HG03196 (cell line): ENCODE measurements around the gene DPP10.

Source experiments
- ATAC-seq: cut with Tn5 transposase; IDR thresholded peaks from one replicate; pipeline ENCODE4 v1.9.1; 2021; ENCODE audit not compliant: unreplicated experiment

The DPP10 gene

GRCh38 chr2:114789989-114790388 is 347.5 kb downstream of the DPP10 start:
- ATAC-seq = no peak

GRCh38 chr2:114797540-114797939 is 355.1 kb downstream of the DPP10 start:
- ATAC-seq = no peak

- no peak for ATAC-seq
These were observed 355.5 kb downstream of the DPP10 start for GRCh38 chr2:114797942-114798341.

GRCh38 chr2:114800371-114800770 is 357.9 kb downstream of the DPP10 start:
- ATAC-seq = no peak

- no peak for ATAC-seq
These were observed 362.8 kb downstream of the DPP10 start for GRCh38 chr2:114805195-114805594.

- no peak for ATAC-seq
These were observed 367.7 kb downstream of the DPP10 start for GRCh38 chr2:114810092-114810491.

- no peak for ATAC-seq
These were observed 369.8 kb downstream of the DPP10 start for GRCh38 chr2:114812261-114812660.

GRCh38 chr2:114814355-114814754 is 371.9 kb downstream of the DPP10 start:
- no peak for ATAC-seq

GRCh38 chr2:114821055-114821454 is 378.6 kb downstream of the DPP10 start:
- ATAC-seq = no peak

- ATAC-seq = no peak
These were observed 401.5 kb downstream of the DPP10 start for GRCh38 chr2:114843963-114844362.

GRCh38 chr2:114857196-114857595 is 414.8 kb downstream of the DPP10 start:
- no peak for ATAC-seq

GRCh38 chr2:114859726-114860510 is 417.5 kb downstream of the DPP10 start:
- ATAC-seq = no peak

- ATAC-seq = no peak
These were observed 419.8 kb downstream of the DPP10 start for GRCh38 chr2:114862243-114862642.

- no peak for ATAC-seq
These were observed 422.5 kb downstream of the DPP10 start for GRCh38 chr2:114864901-114865300.

- no peak for ATAC-seq
These were observed 437.6 kb downstream of the DPP10 start for GRCh38 chr2:114880046-114880445.

GRCh38 chr2:114919985-114920384 is 477.5 kb downstream of the DPP10 start:
- ATAC-seq = no peak

GRCh38 chr2:114922076-114922475 is 479.6 kb downstream of the DPP10 start:
- ATAC-seq = no peak

GRCh38 chr2:114925296-114926255 is 483.1 kb downstream of the DPP10 start:
- no peak for ATAC-seq

GRCh38 chr2:114926303-114926702 is 483.9 kb downstream of the DPP10 start:
- no peak for ATAC-seq

GRCh38 chr2:114929225-114929624 is 486.8 kb downstream of the DPP10 start:
- ATAC-seq = no peak

GRCh38 chr2:114933671-114934241 is 491.3 kb downstream of the DPP10 start:
- ATAC-seq = no peak

GRCh38 chr2:114935031-114935430 is 492.6 kb downstream of the DPP10 start:
- ATAC-seq = no peak
